Thyroid gland (tissue), 4 donors: ENCODE data around the gene ZFR.

Experiments used
- POLR2A ChIP-seq, 2 donors: fragments of 450-650 bp; IDR thresholded peaks; one replicate each; pipeline ENCODE4 v1.6.1; 2017; ENCODE audit warnings: antibody characterized with exemption in 2 of 2, mild to moderate bottlenecking in 2 of 2, moderate library complexity in 1 of 2
- TF ChIP-seq, protein P1 (sequence below), 6 experiments: fragments of 200-600 bp in 3 of 6; fragments of 450-650 bp in 3 of 6; sonication (generic) in 3 of 6; IDR thresholded peaks; one replicate each; pipeline ENCODE4 v1.5.1; 2016 to 2019; ENCODE audit warnings: antibody characterized with exemption in 6 of 6, mild to moderate bottlenecking in 2 of 6, inconsistent platforms in 1 of 6, moderate library complexity in 1 of 6

GRCh38 chr5:32445831-32446614 is 1.5 kb upstream of the ZFR start:
- TF ChIP-seq, protein P1, sequence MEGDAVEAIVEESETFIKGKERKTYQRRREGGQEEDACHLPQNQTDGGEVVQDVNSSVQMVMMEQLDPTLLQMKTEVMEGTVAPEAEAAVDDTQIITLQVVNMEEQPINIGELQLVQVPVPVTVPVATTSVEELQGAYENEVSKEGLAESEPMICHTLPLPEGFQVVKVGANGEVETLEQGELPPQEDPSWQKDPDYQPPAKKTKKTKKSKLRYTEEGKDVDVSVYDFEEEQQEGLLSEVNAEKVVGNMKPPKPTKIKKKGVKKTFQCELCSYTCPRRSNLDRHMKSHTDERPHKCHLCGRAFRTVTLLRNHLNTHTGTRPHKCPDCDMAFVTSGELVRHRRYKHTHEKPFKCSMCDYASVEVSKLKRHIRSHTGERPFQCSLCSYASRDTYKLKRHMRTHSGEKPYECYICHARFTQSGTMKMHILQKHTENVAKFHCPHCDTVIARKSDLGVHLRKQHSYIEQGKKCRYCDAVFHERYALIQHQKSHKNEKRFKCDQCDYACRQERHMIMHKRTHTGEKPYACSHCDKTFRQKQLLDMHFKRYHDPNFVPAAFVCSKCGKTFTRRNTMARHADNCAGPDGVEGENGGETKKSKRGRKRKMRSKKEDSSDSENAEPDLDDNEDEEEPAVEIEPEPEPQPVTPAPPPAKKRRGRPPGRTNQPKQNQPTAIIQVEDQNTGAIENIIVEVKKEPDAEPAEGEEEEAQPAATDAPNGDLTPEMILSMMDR (IDR thresholded peaks at IDR 0.05): no peak
- TF ChIP-seq POLR2A (IDR thresholded peaks at IDR 0.05): no peak
